ENCODE results near the gene EPRS1.
A peak's percentile ranks its signal among the peaks of the same experiment; 100 is the strongest.
"Not testable (repeated sequence)": the region's sequence is repeated elsewhere in the genome, so short reads cannot be mapped to it uniquely, and the experiment has no call there.

The EPRS1 gene

GRCh38 chr1:220046052-220046930 lies at the start of gene EPRS1:
TSS of gene EPRS1 (minus strand) at chr1:220046505. CDS start at chr1:220046388, 117 bp downstream.
- H3K36me3 ChIP-seq (ENCODE audit: control insufficient read depth, insufficient read depth, low read length), result no peaks in the 10 kb centered on the region
- DNase-seq (ENCODE audit: low read depth, low spot score), result peak; percentile 94
- no peaks in the 10 kb centered on the region for H3K4me1 ChIP-seq (ENCODE audit: control insufficient read depth, insufficient read depth, low read length)
- H3K27ac ChIP-seq (ENCODE audit: low read length), result no peak within 1 kb of the TSS
- H3K4me3 ChIP-seq (ENCODE audit: low read length), result peak within 1 kb of the TSS; percentile 86
- WGBS (ENCODE audit: insufficient coverage, insufficient read length), result no CpG with 5 or more reads among the region's 71 CpGs
- H3K9me3 ChIP-seq (ENCODE audit: control insufficient read depth, insufficient read depth, low read length), result no peaks in the 10 kb centered on the region
- H3K27me3 ChIP-seq (ENCODE audit: control insufficient read depth, insufficient read depth, low read length), result no peaks in the 10 kb centered on the region

DNA sequence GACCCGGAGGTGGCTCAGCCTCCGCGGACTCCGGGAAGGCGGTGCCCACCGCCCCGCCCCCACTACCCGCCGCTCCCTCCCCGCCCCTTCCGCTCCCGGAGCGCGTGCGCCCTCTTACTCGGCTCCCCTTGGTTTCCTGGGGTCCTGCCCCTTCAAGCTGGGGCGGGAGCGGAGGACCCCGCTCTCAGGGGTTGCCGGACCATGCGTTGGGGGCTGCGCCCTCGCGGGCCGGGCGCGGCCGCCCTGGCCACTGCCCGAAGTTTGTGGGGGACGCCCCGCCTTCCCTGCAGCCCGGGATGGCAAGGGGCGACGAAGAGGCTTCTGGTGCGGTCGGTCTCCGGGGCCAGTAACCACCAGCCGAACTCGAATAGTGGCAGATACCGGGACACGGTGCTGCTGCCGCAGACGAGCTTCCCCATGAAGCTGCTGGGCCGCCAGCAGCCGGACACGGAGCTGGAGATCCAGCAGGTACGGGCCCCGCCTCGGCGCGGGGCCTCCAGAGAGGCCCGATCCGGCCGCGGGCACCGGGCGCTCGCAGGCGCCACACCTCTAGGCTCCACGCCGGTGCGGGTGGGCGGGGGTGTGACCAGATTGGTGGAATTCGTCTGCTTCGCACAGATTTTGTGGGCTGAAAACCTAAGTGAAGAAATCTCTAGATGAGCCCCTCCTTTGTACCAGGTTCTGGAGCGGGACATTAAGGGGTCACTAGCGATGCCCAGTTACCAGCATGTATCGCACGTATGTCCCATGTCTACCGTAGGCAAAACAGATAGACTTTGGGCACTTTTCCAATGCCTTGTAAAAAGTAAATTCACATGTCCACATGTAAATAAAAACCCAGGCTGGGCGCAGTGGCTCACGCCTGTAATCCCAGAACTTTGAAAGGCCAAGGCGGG lies 48.0 kb upstream of the EPRS1 start, which contains the start of gene IARS2:
TSS of gene IARS2 (plus strand) at position 117 of the 896 bp plus-strand sequence. CDS start at position 202, 85 bp downstream.
- no peaks in the 10 kb centered on the region for H3K27me3 ChIP-seq (ENCODE audit: control insufficient read depth, insufficient read depth, low read length)
- no peaks in the 10 kb centered on the region for H3K9me3 ChIP-seq (ENCODE audit: control insufficient read depth, insufficient read depth, low read length)
- peak within 1 kb of the TSS; percentile 93 for H3K4me3 ChIP-seq (ENCODE audit: low read length)
- no peaks in the 10 kb centered on the region for H3K4me1 ChIP-seq (ENCODE audit: control insufficient read depth, insufficient read depth, low read length)
- no peaks in the 10 kb centered on the region; the same call in 1 of the 2 replicates for H3K36me3 ChIP-seq (ENCODE audit: control insufficient read depth, insufficient read depth, low read length)
- H3K27ac ChIP-seq (ENCODE audit: low read length), result no peak within 1 kb of the TSS
- DNase-seq (ENCODE audit: low read depth, low spot score), result peak; percentile 60
- no CpG with 5 or more reads among the region's 73 CpGs for WGBS (ENCODE audit: insufficient coverage, insufficient read length)

DNA sequence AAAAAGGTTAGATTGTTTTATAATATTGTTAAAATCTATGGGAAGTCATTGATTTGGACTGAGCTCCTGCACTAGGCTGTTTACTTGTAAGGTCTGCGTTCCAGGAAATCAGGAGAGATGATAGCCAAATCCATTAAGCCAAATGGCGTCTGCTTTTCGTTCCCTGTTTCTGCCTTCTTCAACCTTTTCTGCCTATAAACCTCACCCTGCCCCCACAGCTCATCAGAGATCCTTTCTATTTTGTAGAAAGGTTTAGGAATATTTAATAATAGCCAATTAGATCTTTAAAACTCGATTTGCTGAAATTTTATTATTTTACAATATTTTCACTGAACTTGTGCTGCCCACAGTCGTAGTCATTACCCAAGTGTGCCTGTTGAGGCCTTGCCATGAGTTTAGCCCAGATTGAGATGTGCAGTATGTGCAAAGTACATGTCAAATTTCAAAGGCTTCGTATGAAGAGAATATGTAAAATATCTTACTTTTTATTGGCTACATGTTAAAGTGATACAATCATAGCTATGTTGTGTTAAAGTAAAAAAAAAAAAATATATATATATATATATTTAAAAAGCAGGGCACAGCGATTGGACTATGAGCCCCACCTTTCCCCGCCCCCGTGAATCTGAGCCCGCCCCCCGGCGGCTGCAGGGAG lies 47.2 kb upstream of the EPRS1 start:
- H3K4me1 ChIP-seq (ENCODE audit: control insufficient read depth, insufficient read depth, low read length), result no peaks in the 10 kb centered on the region
- no peaks in the 10 kb centered on the region; the same call in 1 of the 2 replicates for H3K36me3 ChIP-seq (ENCODE audit: control insufficient read depth, insufficient read depth, low read length)
- no CpG with 5 or more reads among the region's 12 CpGs for WGBS (ENCODE audit: insufficient coverage, insufficient read length)
- H3K27me3 ChIP-seq (ENCODE audit: control insufficient read depth, insufficient read depth, low read length), result no peaks in the 10 kb centered on the region
- no peak for DNase-seq (ENCODE audit: low read depth, low spot score)
- H3K27ac ChIP-seq (ENCODE audit: low read length), result no peak overlapping the region
- H3K4me3 ChIP-seq (ENCODE audit: low read length), result no peak overlapping the region
- H3K9me3 ChIP-seq (ENCODE audit: control insufficient read depth, insufficient read depth, low read length), result no peaks in the 10 kb centered on the region

GRCh38 chr1:220092694-220093093 lies 46.4 kb upstream of the EPRS1 start:
- no peaks in the 10 kb centered on the region; the same call in 1 of the 2 replicates for H3K36me3 ChIP-seq (ENCODE audit: control insufficient read depth, insufficient read depth, low read length)
- no peak overlapping the region for H3K4me3 ChIP-seq (ENCODE audit: low read length)
- DNase-seq (ENCODE audit: low read depth, low spot score), result no peak
- H3K27ac ChIP-seq (ENCODE audit: low read length), result no peak overlapping the region
- no peaks in the 10 kb centered on the region for H3K4me1 ChIP-seq (ENCODE audit: control insufficient read depth, insufficient read depth, low read length)
- H3K9me3 ChIP-seq (ENCODE audit: control insufficient read depth, insufficient read depth, low read length), result no peaks in the 10 kb centered on the region
- no peaks in the 10 kb centered on the region for H3K27me3 ChIP-seq (ENCODE audit: control insufficient read depth, insufficient read depth, low read length)
- WGBS (ENCODE audit: insufficient coverage, insufficient read length), result no CpG with 5 or more reads among the region's 1 CpG

DNA sequence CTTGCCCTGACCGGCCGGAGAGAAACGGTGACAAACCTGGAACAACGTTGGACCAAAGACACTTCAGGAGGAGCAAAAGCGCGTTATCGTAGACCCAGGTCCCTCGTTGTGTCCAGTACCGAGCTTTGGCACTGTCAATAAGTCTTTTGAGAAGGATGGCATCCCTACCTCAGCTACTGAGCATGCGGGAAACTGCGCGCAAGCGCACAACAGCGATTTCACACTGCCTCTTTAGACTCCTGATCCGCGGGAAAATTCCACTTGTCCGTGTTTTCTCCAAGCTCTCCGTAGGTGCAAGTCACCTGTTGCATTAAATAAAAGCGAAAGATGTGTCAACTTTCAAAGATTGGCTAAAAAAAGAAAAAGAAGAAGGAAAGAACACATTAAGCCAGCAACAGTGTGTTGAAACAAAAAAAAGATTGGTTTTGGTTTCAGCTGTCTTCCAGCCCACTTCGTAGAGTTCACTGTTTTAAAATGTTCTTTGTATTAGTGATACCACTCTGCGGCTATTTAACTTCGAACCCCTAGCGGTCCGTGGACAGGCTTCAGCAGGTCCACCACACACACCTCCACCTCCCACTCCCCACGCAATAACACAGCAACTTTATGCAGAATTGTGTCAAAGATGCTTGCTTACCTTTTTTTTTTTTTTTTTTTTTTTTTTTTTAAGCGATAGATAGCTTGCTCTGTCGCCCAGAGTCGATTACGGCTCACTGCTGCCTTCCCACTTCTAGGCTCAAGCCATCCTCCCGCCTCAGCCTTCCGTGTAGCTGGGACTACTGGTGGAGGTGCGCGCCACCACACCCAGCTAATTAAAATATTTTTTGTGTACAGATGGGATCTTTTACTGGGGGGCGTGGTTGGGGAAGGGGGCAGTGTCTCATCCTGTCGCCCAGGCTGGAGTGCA lies 43.6 kb upstream of the EPRS1 start, which contains the start of gene BPNT1:
TSS of gene BPNT1 (minus strand) at position 139 of the 907 bp plus-strand sequence. CDS start 9,942 bp downstream, outside the sequence.
- WGBS (ENCODE audit: insufficient coverage, insufficient read length), result no CpG with 5 or more reads among the region's 35 CpGs
- H3K9me3 ChIP-seq (ENCODE audit: control insufficient read depth, insufficient read depth, low read length), result no peaks in the 10 kb centered on the region
- peak; percentile 88 for DNase-seq (ENCODE audit: low read depth, low spot score)
- no peak within 1 kb of the TSS for H3K27ac ChIP-seq (ENCODE audit: low read length)
- H3K27me3 ChIP-seq (ENCODE audit: control insufficient read depth, insufficient read depth, low read length), result no peaks in the 10 kb centered on the region
- H3K36me3 ChIP-seq (ENCODE audit: control insufficient read depth, insufficient read depth, low read length), result no peaks in the 10 kb centered on the region
- H3K4me1 ChIP-seq (ENCODE audit: control insufficient read depth, insufficient read depth, low read length), result no peaks in the 10 kb centered on the region
- H3K4me3 ChIP-seq (ENCODE audit: low read length), result peak within 1 kb of the TSS; percentile 82; the same call in 1 of the 2 replicates

GRCh38 chr1:220086261-220086686 lies 40.0 kb upstream of the EPRS1 start:
- H3K36me3 ChIP-seq (ENCODE audit: control insufficient read depth, insufficient read depth, low read length); H3K9me3 ChIP-seq (ENCODE audit: control insufficient read depth, insufficient read depth, low read length); H3K27me3 ChIP-seq (ENCODE audit: control insufficient read depth, insufficient read depth, low read length); DNase-seq (ENCODE audit: low read depth, low spot score); H3K4me1 ChIP-seq (ENCODE audit: control insufficient read depth, insufficient read depth, low read length); H3K27ac ChIP-seq (ENCODE audit: low read length); H3K4me3 ChIP-seq (ENCODE audit: low read length): not testable (repeated sequence)
- WGBS (ENCODE audit: insufficient coverage, insufficient read length), result no CpG with 5 or more reads among the region's 15 CpGs

DNA sequence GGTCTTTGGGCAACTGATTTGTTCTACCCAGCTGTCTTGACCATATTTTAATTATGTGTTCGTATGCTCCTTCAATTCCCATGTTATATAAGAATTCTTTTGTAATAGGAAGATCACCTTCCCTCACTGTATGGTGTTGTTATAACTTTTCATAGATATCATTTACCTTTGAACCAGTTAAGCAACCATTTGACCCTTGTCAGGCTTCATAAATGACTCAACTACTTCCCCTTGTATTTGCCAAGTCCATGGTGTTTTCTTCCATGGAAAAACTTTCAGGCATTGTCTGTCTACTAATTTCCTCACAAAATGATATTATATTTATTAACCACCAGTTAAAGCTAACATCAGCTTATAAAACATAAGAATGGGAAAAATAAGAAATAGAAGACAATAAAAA lies 38.2 kb upstream of the EPRS1 start:
- H3K27ac ChIP-seq (ENCODE audit: low read length), result no peak overlapping the region
- WGBS (ENCODE audit: insufficient coverage, insufficient read length), result no CpG with 5 or more reads among the region's 1 CpG

GRCh38 chr1:220077887-220078286 lies 31.6 kb upstream of the EPRS1 start:
- WGBS (ENCODE audit: insufficient coverage, insufficient read length), result no CpG with 5 or more reads among the region's 3 CpGs
- no peaks in the 10 kb centered on the region for H3K4me1 ChIP-seq (ENCODE audit: control insufficient read depth, insufficient read depth, low read length)
- H3K36me3 ChIP-seq (ENCODE audit: control insufficient read depth, insufficient read depth, low read length), result no peaks in the 10 kb centered on the region
- H3K27me3 ChIP-seq (ENCODE audit: control insufficient read depth, insufficient read depth, low read length), result no peaks in the 10 kb centered on the region
- no peak overlapping the region for H3K4me3 ChIP-seq (ENCODE audit: low read length)
- H3K9me3 ChIP-seq (ENCODE audit: control insufficient read depth, insufficient read depth, low read length), result no peaks in the 10 kb centered on the region
- no peak overlapping the region for H3K27ac ChIP-seq (ENCODE audit: low read length)
- no peak for DNase-seq (ENCODE audit: low read depth, low spot score)

More for the DNA sequence above, 38.2 kb upstream of the EPRS1 start:
- Histone ChIP-seq H3K4me3 (ENCODE audit: low read length) (no peak overlapping the region), H3K9me3 (ENCODE audit: control insufficient read depth, insufficient read depth, low read length) (no peaks in the 10 kb centered on the region), H3K36me3 (ENCODE audit: control insufficient read depth, insufficient read depth, low read length) (no peaks in the 10 kb centered on the region), H3K4me1 (ENCODE audit: control insufficient read depth, insufficient read depth, low read length) (no peaks in the 10 kb centered on the region), H3K27me3 (ENCODE audit: control insufficient read depth, insufficient read depth, low read length) (no peaks in the 10 kb centered on the region)
- no peak for DNase-seq (ENCODE audit: low read depth, low spot score)

All from iPS DF 6.9 (cell line).